Uterus (tissue), 4 donors: Measurements from ENCODE around the gene CPO. TPM values are rescaled to one million over a fixed set of nuclear protein-coding genes. Genes with fewer than 3 reads are reported as not detected.

ENCODE experiments used
- DNase-seq, 2 donors: peaks; one replicate each; pipeline ENCODE4 v3.0.0-alpha.2; 2019 to 2020
- H3K27ac ChIP-seq, 2 donors: fragments of 200-600 bp; sonication (generic); 1 replicate in 1 of 2; 2 replicates in 1 of 2; pipeline ENCODE4 v1.5.1; 2016 to 2018
- H3K27me3 ChIP-seq, 2 donors: fragments of 200-600 bp; sonication (generic); one replicate each; pipeline ENCODE4 v1.5.1; 2018 to 2019; ENCODE audit warnings: control low read depth in 1 of 2
- H3K36me3 ChIP-seq, 2 donors: fragments of 200-600 bp; sonication (generic); one replicate each; pipeline ENCODE4 v1.5.1; 2019; ENCODE audit warnings: control low read depth in 1 of 2
- H3K4me1 ChIP-seq, 2 donors: fragments of 200-600 bp; sonication (generic); one replicate each; pipeline ENCODE4 v1.5.1; 2018 to 2019; ENCODE audit warnings: control low read depth in 1 of 2
- H3K4me3 ChIP-seq, 2 donors: fragments of 200-600 bp; sonication (generic); 1 replicate in 1 of 2; 2 replicates in 1 of 2; pipeline ENCODE4 v1.5.1; 2018 to 2019; ENCODE audit warnings: mild to moderate bottlenecking in 1 of 2
- H3K9me3 ChIP-seq, 2 donors: fragments of 200-600 bp; sonication (generic); one replicate each; pipeline ENCODE4 v1.5.1; 2019; ENCODE audit warnings: control low read depth in 1 of 2
- POLR2A ChIP-seq, 2 donors: fragments of 450-650 bp; IDR thresholded peaks; one replicate each; pipeline ENCODE4 v1.6.1; 2016; ENCODE audit warnings: antibody characterized with exemption in 2 of 2, mild to moderate bottlenecking in 1 of 2, moderate library complexity in 1 of 2
- intact Hi-C: fragments of 100-400 bp; cut with DNase I; formaldehyde crosslinking; loops from one replicate; pipeline ENCODE4 v1.15.1; 2023; ENCODE audit warnings: low total_unique reads
- total RNA-seq, 4 donors: library from RNA; depleted of rRNA in 3 of 4; stranded (reverse); fragments of >200 nt in 3 of 4; gene quantifications; one replicate each; pipeline versions ENCODE4 v1.1.0 to v1.2.4, GENCODE V29; 2014 to 2023
- TF ChIP-seq, protein P1 (sequence below), 4 experiments: fragments of 200-600 bp in 2 of 4; fragments of 450-650 bp in 2 of 4; sonication (generic) in 2 of 4; IDR thresholded peaks; one replicate each; pipeline ENCODE4 v1.5.1; 2016 to 2019; ENCODE audit warnings: antibody characterized with exemption in 4 of 4, mild to moderate bottlenecking in 2 of 4, moderate library complexity in 1 of 4
- donor health status: DM: yes; HTN: yes; CAD: no.

Gene CPO
- total RNA-seq, 4 donors from 2014 or later: 0.90 TPM; not detected in 3

- H3K4me1 ChIP-seq: no peaks in the 10 kb centered on the region
- H3K36me3 ChIP-seq: no peaks in the 10 kb centered on the region
- DNase-seq: no peak
- TF ChIP-seq POLR2A (IDR thresholded peaks at IDR 0.05): no peak
- TF ChIP-seq, protein P1, sequence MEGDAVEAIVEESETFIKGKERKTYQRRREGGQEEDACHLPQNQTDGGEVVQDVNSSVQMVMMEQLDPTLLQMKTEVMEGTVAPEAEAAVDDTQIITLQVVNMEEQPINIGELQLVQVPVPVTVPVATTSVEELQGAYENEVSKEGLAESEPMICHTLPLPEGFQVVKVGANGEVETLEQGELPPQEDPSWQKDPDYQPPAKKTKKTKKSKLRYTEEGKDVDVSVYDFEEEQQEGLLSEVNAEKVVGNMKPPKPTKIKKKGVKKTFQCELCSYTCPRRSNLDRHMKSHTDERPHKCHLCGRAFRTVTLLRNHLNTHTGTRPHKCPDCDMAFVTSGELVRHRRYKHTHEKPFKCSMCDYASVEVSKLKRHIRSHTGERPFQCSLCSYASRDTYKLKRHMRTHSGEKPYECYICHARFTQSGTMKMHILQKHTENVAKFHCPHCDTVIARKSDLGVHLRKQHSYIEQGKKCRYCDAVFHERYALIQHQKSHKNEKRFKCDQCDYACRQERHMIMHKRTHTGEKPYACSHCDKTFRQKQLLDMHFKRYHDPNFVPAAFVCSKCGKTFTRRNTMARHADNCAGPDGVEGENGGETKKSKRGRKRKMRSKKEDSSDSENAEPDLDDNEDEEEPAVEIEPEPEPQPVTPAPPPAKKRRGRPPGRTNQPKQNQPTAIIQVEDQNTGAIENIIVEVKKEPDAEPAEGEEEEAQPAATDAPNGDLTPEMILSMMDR (IDR thresholded peaks at IDR 0.05): no peak
- intact Hi-C loops: loop anchor here (10.0 kb wide), 1 partner anchor 491 kb away; no protein-coding TSS in a partner anchor
- H3K9me3 ChIP-seq: no peaks in the 10 kb centered on the region
- no peaks in the 10 kb centered on the region for H3K27me3 ChIP-seq
- no peak overlapping the region for H3K4me3 ChIP-seq
- no peak overlapping the region for H3K27ac ChIP-seq
Observed at GRCh38 chr2:206983161-206983859, 44.0 kb downstream of the CPO start.

GRCh38 chr2:206984206-206984605 is 44.9 kb downstream of the CPO start:
- Histone ChIP-seq H3K27me3 (no peaks in the 10 kb centered on the region), H3K4me1 (no peaks in the 10 kb centered on the region), H3K9me3 (no peaks in the 10 kb centered on the region), H3K4me3 (no peak overlapping the region), H3K36me3 (no peaks in the 10 kb centered on the region), H3K27ac (no peak overlapping the region)
- DNase-seq: no peak
- TF ChIP-seq, protein P1 (IDR thresholded peaks at IDR 0.05): no peak
- intact Hi-C loops: loop anchor here (10.0 kb wide), 1 partner anchor 491 kb away; no protein-coding TSS in a partner anchor

DNA sequence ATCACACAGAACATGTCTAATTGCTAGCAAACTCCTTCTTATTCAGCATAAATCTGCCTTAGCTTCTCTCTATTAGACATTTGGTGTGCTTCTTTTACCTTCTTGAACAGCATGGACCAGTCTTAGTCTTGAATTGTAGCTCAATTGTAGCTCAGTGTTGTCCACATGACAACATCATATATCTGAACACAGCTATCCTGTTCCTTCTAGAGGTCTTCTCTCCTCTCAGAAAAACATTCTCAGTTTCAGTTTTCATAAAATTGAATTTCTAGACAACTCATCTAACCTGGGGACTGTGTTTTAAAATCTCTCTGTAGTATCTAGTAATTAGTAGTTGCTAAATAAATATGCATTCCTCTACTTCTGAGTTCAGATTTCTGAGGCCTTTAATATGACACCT is 47.6 kb downstream of the CPO start:
- DNase-seq: no peak
- TF ChIP-seq POLR2A (IDR thresholded peaks at IDR 0.05): no peak
- TF ChIP-seq, protein P1 (IDR thresholded peaks at IDR 0.05): no peak
- H3K4me1 ChIP-seq: no peaks in the 10 kb centered on the region
- H3K27ac ChIP-seq: no peak overlapping the region
- H3K27me3 ChIP-seq: no peaks in the 10 kb centered on the region
- no peaks in the 10 kb centered on the region for H3K9me3 ChIP-seq
- H3K36me3 ChIP-seq: no peaks in the 10 kb centered on the region
- H3K4me3 ChIP-seq: no peak overlapping the region
- intact Hi-C loops: loop anchor here (10.0 kb wide), 1 partner anchor 488 kb away; no protein-coding TSS in a partner anchor

DNA sequence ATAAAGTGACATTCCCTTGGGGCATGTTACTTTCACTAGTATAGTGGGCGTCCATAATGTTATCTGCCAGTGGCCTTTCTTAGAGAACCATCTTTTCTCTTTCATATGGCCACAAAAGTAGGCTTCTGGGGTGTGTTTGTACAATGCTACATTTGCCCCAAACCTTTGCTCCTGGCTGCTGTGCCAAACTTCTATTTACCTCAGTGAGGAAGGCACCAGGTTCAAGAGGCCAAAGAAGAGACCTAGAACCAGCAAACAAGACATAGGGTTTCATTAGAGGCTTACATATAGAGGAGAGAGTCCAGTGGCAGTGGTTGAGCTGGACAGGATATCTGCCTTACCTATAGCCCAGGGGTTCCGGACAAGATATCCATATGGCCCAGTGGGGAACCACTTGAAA is 48.5 kb downstream of the CPO start:
- Histone ChIP-seq H3K4me3 (no peak overlapping the region), H3K36me3 (no peaks in the 10 kb centered on the region), H3K4me1 (no peaks in the 10 kb centered on the region), H3K9me3 (no peaks in the 10 kb centered on the region), H3K27ac (no peak overlapping the region), H3K27me3 (no peaks in the 10 kb centered on the region)
- no peak for DNase-seq
- intact Hi-C loops: loop anchor here (10.0 kb wide), 1 partner anchor 487 kb away; no protein-coding TSS in a partner anchor
- no peak for TF ChIP-seq POLR2A (IDR thresholded peaks at IDR 0.05)

GRCh38 chr2:206988884-206989283 is 49.6 kb downstream of the CPO start:
- no peak for TF ChIP-seq POLR2A (IDR thresholded peaks at IDR 0.05)
- TF ChIP-seq, protein P1 (IDR thresholded peaks at IDR 0.05): no peak
- intact Hi-C loops: loop anchor here (10.0 kb wide), 1 partner anchor 486 kb away; no protein-coding TSS in a partner anchor
- H3K9me3 ChIP-seq: no peaks in the 10 kb centered on the region

More at GRCh38 chr2:206988884-206989283, 49.6 kb downstream of the CPO start:
- no peaks in the 10 kb centered on the region for H3K4me1 ChIP-seq
- no peaks in the 10 kb centered on the region for H3K36me3 ChIP-seq
- H3K27me3 ChIP-seq: no peaks in the 10 kb centered on the region
- no peak for DNase-seq
- H3K4me3 ChIP-seq: no peak overlapping the region
- no peak overlapping the region for H3K27ac ChIP-seq
